K562 (cell line): ENCODE measurements around the gene PLP2. TPM values are rescaled to one million over a fixed set of nuclear protein-coding genes. Genes with fewer than 3 reads are reported as not detected.

ENCODE experiments used
- COPS2 ChIP-seq: fragments of 450-650 bp; conservative IDR thresholded peaks from 2 replicates; pipeline ENCODE4 v1.6.1; 2016; ENCODE audit warnings: mild to moderate bottlenecking, moderate library complexity
- CTBP1 ChIP-seq: fragments of 450-650 bp; IDR thresholded peaks from 2 replicates; pipeline ENCODE4 v1.6.1; 2016; ENCODE audit warnings: borderline replicate concordance
- EWSR1 ChIP-seq: fragments of 450-650 bp; IDR thresholded peaks from 2 replicates; pipeline ENCODE4 v1.6.1; 2018; ENCODE audit warnings: borderline replicate concordance, mild to moderate bottlenecking, low read depth, moderate library complexity; ENCODE audit not compliant: partially characterized antibody
- FOXO4 ChIP-seq: fragments of 450-650 bp; formaldehyde crosslinking; IDR thresholded peaks from 2 replicates; pipeline ENCODE4 v1.4.0; 2020; ENCODE audit warnings: mild to moderate bottlenecking, moderate library complexity
- HBP1 ChIP-seq: fragments of 450-650 bp; formaldehyde crosslinking; IDR thresholded peaks from 2 replicates; pipeline ENCODE4 v1.4.0; 2022; ENCODE audit warnings: missing genetic modification characterization
- HINFP ChIP-seq: fragments of 450-650 bp; conservative IDR thresholded peaks from 2 replicates; pipeline ENCODE4 v1.6.1; 2016; ENCODE audit warnings: missing genetic modification characterization, low read depth, mild to moderate bottlenecking, control low read depth, missing compliant biosample characterization
- HMGN3 ChIP-seq: IDR thresholded peaks from 2 replicates; pipeline ENCODE4 v1.6.1; 2011; ENCODE audit warnings: borderline replicate concordance, low read depth, mild to moderate bottlenecking, mixed read lengths, low read length; ENCODE audit not compliant: insufficient read length; ENCODE audit errors: extremely low read depth
- HOMEZ ChIP-seq: fragments of 250-450 bp; sonication (Bioruptor Pico); IDR thresholded peaks from 2 replicates; pipeline ENCODE4 v1.4.0; 2020; ENCODE audit warnings: mild to moderate bottlenecking, moderate library complexity
- KDM2B ChIP-seq: fragments of 250-450 bp; sonication (Bioruptor Pico); IDR thresholded peaks from 2 replicates; pipeline ENCODE4 v1.8.0; 2021; ENCODE audit warnings: mild to moderate bottlenecking, moderate library complexity
- KLF10 ChIP-seq: fragments of 250-450 bp; sonication (Bioruptor Pico); IDR thresholded peaks from 2 replicates; pipeline ENCODE4 v1.6.1; 2021; ENCODE audit warnings: matching md5 sums
- LCOR ChIP-seq: sonication (generic); formaldehyde crosslinking; IDR thresholded peaks from 2 replicates; pipeline ENCODE4 v1.8.0; 2022; ENCODE audit warnings: mild to moderate bottlenecking, missing genetic modification reagents
- MIER1 ChIP-seq: fragments of 450-650 bp; IDR thresholded peaks from 2 replicates; pipeline ENCODE4 v1.6.1; 2016; ENCODE audit warnings: antibody characterized with exemption, mild to moderate bottlenecking, low read depth
- NFE2 ChIP-seq: IDR thresholded peaks from 2 replicates; pipeline ENCODE4 v1.6.1; 2014; ENCODE audit warnings: antibody characterized with exemption, low read depth
- NFIX ChIP-seq: fragments of 250-450 bp; sonication (Bioruptor Pico); IDR thresholded peaks from 2 replicates; pipeline ENCODE4 v1.4.0; 2020; ENCODE audit warnings: low read depth, mild to moderate bottlenecking, moderate library complexity
- SIX5 ChIP-seq, 2 experiments: IDR thresholded peaks; 2 replicates each; pipeline ENCODE4 v1.6.1; 2011; ENCODE audit warnings: low read length in 2 of 2, borderline replicate concordance in 1 of 2, low read depth in 1 of 2, mild to moderate bottlenecking in 1 of 2, moderate library complexity in 1 of 2; ENCODE audit not compliant: insufficient read depth in 1 of 2
- SRSF7 ChIP-seq: fragments of 200-400 bp; formaldehyde crosslinking; optimal IDR thresholded peaks from 2 replicates; pipeline ENCODE3; 2017; ENCODE audit warnings: mild to moderate bottlenecking, low read depth, low read length
- TBL1XR1 ChIP-seq, 2 experiments: IDR thresholded peaks; 2 replicates each; pipeline ENCODE4 v1.6.1; 2012; ENCODE audit warnings: improper control_type of control experiment in 2 of 2, low read length in 2 of 2, mild to moderate bottlenecking in 1 of 2
- THAP7 ChIP-seq: fragments of 250-450 bp; sonication (Bioruptor Pico); IDR thresholded peaks from 2 replicates; pipeline ENCODE4 v1.5.0; 2021
- XRCC3 ChIP-seq: fragments of 450-650 bp; IDR thresholded peaks from 2 replicates; pipeline ENCODE4 v1.6.1; 2017; ENCODE audit warnings: mild to moderate bottlenecking, moderate library complexity
- ZNF174 ChIP-seq: fragments of 250-450 bp; sonication (Bioruptor Pico); IDR thresholded peaks from 2 replicates; pipeline ENCODE4 v1.4.0; 2020; ENCODE audit warnings: mild to moderate bottlenecking
- ZNF583 ChIP-seq: fragments of 250-450 bp; sonication (Bioruptor Pico); IDR thresholded peaks from 2 replicates; pipeline ENCODE4 v1.4.0; 2020
- polyA plus RNA-seq, 8 experiments: library from polyadenylated mRNA; depleted of rRNA in 4 of 8; stranded (reverse) in 5 of 8; unstranded in 3 of 8; fragments of >200 nt; fragmentation: Nextera tagmentation in 2 of 8; fragmentation: Illumina TruSeq in 1 of 8; extraction: Ambion mirVana in 2 of 8; extraction: Trizol in 1 of 8; gene quantifications; 2 replicates each; pipeline versions ENCODE4 v1.2.1 to v1.2.3, GENCODE V29; 2011 to 2014; ENCODE audit warnings: inconsistent platforms in 1 of 8, missing spikeins in 1 of 8
- total RNA-seq, 7 experiments: library from RNA; depleted of rRNA in 6 of 7; stranded (reverse); fragments of >200 nt in 6 of 7; fragmentation: Illumina TruSeq in 2 of 7; extraction: Trizol in 2 of 7; gene quantifications; 2 replicates each; pipeline versions ENCODE4 v1.2.1 to v1.2.3, GENCODE V29; 2011 to 2021; ENCODE audit warnings: low replicate concordance in 1 of 7

PLP2 gene
- total and polyA plus RNA-seq, 9 of the 15 experiments (the other 6 are each of a cell fraction or from before 2014, with no cell fraction given) = 34.7 to 236 (median 112) TPM

- no peak for TF ChIP-seq FOXO4
- TF ChIP-seq SRSF7 = no peak
- TF ChIP-seq NFE2 = peak; percentile 92
- no peak for TF ChIP-seq XRCC3
- peak; percentile 79 for TF ChIP-seq CTBP1
- no peak for TF ChIP-seq EWSR1
- TF ChIP-seq TBL1XR1 (IDR thresholded peaks at IDR 0.05; ENCODE audit: low read length in 2 of 2) = no peak
- TF ChIP-seq ZNF583 (CRISPR knock-in tag) = no peak
- TF ChIP-seq KLF10 (CRISPR knock-in tag) = no peak
- TF ChIP-seq MIER1 = no peak
- no peak for TF ChIP-seq HINFP (tag)
- TF ChIP-seq NFIX (CRISPR knock-in tag) = no peak
- 0 out of 2 replicates have a peak, but pooled peaks have one; percentile 4 for TF ChIP-seq HBP1 (CRISPR knock-in tag)
- TF ChIP-seq HOMEZ (CRISPR knock-in tag) = no peak
- no peak for TF ChIP-seq ZNF174 (CRISPR knock-in tag)
- TF ChIP-seq THAP7 (CRISPR knock-in tag) = no peak
- 0 out of 2 replicates have a peak, but pooled peaks have one; percentile 59 for TF ChIP-seq LCOR (CRISPR knock-in tag)
- TF ChIP-seq HMGN3 = peak; percentile 61
- no peak for TF ChIP-seq COPS2
- TF ChIP-seq KDM2B = no peak
- TF ChIP-seq SIX5 (IDR thresholded peaks at IDR 0.05; ENCODE audit: borderline replicate concordance in 1 of 2, insufficient read depth in 1 of 2, low read depth in 1 of 2, low read length in 2 of 2) = no peak
Observed at GRCh38 chrX:49166914-49167739, 4.6 kb upstream of the PLP2 start (continued).
